Lower leg skin (tissue), 3 donors: ENCODE measurements around the gene APOA1.

Experiments used
- CTCF ChIP-seq, 3 donors: fragments of 450-650 bp; IDR thresholded peaks; one replicate each; pipeline ENCODE4 v1.5.1; 2016; ENCODE audit warnings: antibody characterized with exemption in 3 of 3, mild to moderate bottlenecking in 3 of 3, moderate library complexity in 2 of 3
- POLR2A ChIP-seq, 2 donors: fragments of 450-650 bp; IDR thresholded peaks; one replicate each; pipeline ENCODE4 v1.6.1; 2016 to 2017; ENCODE audit warnings: antibody characterized with exemption in 2 of 2, mild to moderate bottlenecking in 1 of 2, moderate library complexity in 1 of 2

- TF ChIP-seq CTCF (IDR thresholded peaks at IDR 0.05) (no peak), POLR2A (IDR thresholded peaks at IDR 0.05) (no peak)
Observed at GRCh38 chr11:116851626-116852025, 14.2 kb upstream of the APOA1 start.
